Stimulated activated CD8-positive, alpha-beta memory T cell treated with anti-CD3 and anti-CD28 coated beads, Interleukin-12 subunit alpha, Interleukin-12 subunit beta, amount 100 ng/mL, for 4 hours (primary cell): ENCODE measurements around the gene GJD3.

Source experiments
- DNase-seq: peaks from one replicate; pipeline ENCODE4 v3.0.0-alpha.2; 2020; ENCODE audit warnings: low read depth

Gene GJD3

DNA sequence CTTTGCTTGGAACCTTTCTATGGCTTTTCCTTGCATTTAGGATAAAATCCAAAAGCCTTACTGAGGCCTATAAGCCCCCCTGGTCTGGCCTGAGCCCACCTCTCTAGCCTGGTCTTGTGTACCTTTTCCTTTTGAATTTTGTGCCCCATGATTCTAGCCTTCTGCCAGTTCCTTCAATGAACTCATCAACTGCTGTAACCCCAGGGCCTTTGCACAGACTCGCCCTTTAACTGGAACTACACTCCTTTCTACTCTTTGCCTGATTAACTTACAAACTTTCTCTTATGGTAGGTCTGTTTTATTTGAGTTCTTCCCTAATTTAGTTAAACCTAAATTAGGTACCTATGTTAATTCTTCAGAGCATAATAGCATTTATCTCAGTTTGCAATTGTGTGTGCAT is 24.2 kb downstream of the GJD3 start:
- no peak for DNase-seq

DNA sequence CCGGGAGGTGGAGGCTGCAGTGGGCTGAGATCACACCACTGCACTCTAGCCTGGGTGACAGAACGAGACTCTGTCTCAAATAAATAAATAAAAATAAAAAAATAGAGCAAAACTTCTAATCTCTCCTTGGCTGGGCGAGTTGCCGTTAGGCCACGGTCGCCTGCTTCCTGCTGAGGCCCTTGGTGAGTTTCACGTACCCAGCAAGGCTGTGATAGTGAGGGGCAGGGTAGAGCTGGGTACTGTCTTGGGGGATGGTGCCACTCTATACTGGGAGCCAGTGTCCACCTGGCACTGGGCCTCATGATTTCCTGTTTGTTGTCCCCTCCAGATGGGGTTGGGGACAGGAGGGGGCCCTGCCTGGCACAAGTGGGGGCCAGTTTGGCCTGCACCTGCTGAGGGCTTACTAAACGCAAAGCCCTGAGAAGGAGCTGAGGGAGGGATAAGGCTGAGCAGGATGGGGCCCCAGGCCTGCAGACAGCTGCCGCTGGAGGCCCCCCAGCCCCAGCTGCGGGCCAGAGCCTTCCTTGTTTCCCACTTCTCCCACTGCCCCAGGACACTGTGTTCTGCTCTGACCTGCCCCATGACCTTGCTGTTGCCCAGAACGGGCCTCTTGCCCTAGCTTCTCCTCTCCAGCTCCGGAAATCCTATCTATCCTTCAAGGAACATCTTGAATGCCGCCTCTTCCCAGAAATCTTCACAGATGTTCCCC is 25.4 kb downstream of the GJD3 start:
- no peak for DNase-seq

DNA sequence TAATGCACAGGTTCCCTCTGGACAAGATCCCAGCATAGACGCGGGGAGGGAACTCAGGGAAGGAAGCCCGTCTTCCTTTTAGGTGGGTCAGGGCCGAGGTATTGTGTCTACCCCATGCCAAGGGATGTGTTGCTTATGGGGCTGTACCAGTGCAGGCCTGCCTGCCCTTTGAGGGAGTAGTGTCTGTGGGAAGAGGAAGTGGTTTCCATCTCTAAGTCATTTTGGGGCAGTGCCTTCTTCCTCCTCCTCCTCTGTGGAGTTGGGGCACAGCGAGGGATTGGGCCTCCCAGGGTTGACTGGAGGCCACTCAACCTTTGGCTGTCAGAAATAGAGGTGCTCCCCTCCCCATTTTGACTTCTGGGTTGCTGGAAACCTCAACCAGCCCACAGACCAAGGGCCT is 26.5 kb downstream of the GJD3 start:
- no peak for DNase-seq

DNA sequence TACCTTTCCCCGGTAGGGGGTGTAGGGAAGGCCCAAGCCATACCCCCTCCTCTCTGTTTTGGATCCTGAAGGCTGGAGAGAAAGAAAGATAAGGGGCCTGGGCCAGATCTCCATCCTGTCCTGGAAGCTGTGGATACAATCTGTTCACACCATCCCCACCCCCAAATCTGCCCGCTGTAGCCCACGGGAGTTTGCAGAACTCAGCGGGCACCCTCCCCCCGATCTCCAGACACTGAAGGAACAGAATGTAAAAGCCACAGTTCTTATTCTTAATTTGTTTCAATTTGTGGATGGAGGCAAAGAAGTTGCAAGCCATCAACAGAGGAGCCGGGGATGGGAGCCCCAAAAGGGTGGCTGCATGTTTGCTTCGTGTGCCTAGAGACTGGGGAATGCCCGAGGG is 27.2 kb downstream of the GJD3 start:
- no peak for DNase-seq

DNA sequence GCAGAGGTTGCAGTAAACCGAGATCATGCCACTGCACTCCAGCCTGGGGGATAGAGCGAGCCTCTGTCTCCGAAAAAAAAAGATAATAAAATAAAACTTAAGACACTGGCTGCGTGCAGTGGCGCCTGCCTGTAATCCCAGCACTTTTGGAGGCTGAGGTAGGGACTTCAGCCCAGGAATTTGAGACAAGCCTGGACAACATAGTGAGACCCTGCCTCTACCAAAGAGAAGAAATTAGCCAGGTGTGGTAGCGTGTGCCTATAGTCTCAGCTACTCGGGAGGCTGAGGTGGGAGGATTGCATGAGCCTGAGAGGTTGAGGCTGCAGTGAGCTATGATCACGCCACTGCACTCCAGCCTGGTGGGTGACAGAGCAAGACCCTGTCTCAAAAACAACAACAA is 28.9 kb downstream of the GJD3 start:
- DNase-seq: no peak

DNA sequence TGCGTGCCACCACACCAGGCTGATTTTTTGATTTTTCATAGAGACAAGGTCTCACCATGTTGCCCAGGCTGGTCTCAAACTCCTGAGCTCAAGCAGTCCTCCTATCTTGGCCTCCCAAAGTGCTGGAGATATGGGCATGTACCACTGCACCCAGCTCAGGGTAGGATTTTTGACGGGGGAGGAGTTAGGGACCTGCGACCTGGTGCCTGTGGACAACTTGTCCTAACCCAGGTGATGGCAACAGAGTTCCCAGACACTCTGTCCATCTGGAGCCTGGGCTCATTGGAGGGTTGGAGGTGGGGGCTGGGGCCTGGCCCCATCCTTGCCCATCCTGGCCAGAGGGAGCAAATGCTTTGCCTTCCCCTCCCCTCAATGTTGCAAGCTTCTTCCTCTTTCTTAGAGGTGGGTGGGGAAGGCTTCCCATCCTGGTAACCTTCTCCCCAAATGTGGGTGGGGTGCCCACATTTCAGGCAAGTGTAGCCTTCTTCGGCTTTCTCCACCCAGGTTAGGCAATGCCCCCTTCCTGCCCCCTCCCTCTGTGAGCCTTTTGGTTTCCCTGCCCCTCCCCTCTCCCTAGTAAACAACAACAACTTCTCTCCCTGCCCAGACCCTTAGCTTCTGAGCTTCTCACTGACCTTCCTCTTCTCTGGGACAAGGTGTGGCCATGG is 30.6 kb downstream of the GJD3 start:
- no peak for DNase-seq

DNA sequence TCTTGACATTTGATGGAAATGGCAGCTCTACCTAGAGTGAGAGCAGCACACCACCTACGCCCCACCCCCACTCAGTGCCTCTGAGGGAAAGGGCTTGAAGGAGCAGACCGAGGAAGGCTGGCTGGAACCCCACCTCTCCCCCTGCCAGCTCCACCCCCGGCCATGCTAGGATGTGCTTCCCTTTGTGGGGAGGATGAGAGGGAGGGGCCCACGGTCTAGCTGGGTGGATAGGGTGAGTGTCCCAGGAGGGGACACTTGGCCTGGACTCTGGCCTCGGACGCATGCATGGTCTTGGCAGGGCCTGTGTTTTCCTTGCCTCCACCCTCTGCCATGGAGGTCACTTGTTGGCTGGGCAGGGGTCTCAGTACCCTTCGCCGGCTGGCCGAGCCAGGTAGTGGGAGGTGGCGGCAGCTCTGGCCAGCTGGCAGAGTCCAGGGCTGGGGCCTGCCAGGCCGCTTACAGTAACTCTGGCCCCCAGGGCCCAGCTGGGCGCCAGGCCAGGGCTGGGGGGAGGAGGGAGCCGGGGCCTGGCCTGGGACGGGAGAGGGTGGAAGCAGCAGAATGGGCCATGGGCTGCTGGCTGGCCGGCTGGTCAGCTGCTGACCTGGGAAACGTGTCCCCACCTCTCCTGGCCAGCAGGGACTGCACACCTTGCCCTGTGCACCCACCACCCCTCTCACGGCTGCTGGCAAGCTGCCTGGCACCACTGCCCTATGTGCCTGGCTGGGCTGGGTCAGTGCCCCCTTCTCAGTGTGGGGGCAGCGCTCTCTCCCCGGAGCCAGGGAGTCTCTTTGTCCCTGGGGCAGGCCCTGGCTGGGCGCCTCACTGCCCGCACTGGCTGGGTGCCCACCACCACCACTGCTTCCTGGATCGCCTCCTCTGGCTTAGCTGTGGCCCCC is 32.5 kb downstream of the GJD3 start:
- no peak for DNase-seq

DNA sequence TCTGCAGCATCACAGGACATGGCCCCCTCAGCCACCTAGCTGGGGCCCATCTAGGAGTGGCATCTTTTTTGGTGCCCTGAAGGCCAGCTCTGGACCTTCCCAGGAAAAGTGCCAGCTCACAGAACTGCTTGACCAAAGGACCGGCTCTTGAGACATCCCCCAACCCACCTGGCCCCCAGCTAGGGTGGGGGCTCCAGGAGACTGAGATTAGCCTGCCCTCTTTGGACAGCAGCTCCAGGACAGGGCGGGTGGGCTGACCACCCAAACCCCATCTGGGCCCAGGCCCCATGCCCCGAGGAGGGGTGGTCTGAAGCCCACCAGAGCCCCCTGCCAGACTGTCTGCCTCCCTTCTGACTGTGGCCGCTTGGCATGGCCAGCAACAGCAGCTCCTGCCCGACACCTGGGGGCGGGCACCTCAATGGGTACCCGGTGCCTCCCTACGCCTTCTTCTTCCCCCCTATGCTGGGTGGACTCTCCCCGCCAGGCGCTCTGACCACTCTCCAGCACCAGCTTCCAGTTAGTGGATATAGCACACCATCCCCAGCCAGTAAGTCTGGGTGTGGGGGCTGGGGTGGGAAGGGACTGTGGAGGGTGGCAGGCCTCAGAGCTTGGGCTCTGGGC is 33.6 kb downstream of the GJD3 start:
- no peak for DNase-seq

DNA sequence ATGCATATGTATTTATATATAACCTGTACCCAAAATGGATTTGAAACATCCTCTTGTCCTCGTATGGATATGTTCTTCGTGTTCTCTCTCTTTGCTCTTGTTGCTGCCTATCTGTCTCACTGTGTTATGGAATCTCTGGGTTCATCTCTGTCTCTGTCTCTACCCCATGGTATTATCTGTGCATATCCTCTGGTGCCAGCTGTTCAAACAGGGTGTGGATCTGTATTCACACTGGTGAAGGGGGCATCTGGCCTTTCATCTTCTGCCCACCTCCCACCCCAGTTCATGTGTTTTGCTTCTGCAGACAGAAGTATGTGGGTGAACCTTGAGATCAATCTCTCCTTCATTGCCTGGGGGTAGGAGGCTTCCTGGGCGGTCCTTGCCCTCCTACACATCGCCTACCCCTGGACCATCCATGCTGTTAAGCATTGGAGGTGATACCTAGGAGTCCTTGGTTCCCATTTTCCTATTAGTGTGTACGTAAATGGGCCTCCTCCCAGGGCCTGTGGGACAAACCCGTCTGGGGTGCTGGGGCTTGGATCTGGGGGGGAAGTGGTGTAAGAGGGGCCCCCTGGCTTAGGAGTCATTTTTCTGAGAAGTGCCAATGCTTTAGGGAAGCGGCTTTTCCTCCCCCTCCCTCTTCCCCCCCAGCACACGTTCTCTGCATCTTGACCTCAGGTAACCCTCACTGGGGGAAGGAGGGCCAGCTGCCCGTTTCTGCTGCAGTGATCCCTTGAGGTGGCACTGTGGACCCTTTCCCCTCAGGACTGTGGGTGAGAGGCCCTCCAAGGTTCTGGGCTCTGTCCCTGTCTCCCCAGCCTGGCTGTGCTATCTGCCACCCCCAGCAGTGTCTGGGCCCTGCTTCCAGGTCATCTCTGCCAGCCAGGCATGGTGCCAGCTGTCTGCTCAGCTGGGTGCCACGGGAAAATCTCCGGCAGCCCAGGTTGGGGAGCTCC is 34.4 kb downstream of the GJD3 start:
- DNase-seq: no peak

DNA sequence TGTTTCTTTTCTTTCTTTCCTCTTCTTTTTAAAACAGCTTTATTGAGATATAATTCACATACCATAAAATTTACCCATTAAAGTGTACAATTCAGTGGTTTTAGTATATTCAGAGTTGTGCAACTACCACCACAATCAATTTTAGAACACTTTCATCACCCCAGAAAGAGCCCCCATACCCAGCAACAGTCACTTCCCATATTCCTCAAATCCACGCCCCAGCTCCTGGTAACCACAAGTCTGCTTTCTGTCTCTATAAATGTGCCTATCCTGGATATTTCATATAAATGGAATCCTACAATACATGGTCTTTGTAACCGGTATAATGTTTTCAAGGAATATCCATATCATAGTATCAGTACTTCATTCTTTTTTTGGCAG is 36.2 kb downstream of the GJD3 start:
- no peak for DNase-seq

DNA sequence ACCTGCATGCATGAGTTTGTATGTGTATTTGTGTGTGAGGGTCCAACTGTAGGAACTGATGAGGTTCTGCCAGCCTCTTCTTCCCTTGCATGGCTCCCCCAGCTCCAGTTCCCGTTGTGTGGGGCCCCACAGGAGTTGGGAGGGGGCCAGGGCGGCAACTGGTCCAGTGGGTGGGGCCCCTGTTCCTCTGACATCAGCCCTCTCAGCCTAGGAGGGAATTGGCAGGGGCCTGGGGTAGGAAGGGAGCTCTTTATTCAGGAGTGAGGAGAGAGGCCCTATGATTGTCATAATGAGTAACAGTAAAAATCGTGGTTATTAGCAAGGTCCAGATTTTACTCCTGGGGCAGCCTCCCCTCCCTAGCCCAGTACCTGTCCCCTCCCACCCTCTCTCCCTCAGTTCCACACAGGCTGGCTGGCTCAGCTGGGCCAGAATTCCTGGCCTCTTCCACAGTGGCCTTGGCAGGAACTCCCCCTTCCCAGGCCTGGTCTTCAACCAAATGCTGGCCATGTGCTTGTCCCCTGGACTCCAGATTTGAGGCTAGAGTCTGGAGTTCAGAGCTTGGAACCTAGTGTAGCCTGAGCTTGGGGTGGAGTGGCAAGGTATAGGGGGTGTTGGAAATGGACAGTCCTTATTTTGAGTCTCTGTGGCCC is 36.7 kb downstream of the GJD3 start:
- DNase-seq: no peak

DNA sequence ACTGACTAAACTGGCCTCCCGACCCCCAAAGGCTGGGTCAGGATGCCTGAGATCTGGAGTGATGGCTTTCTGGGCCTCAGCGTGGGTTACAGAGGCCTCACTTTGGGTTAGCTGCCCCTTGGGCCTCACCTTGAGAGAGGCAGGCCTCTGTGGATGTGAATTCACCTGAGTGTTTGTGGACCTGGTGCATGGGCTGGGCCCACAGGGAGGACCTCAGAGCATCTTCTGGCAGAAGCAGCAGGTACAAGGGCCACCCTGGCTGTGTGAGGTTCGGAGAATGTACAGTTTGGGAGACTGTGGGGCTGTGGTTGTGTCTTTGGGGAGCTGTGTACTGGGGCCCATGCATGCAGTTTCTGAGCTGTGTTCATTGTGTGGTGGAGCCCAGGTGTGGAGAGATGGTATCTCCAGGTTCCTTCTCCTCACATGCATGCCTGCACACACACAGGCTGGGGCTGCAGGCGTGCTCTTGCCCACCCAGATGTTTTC is 37.2 kb downstream of the GJD3 start:
- DNase-seq: no peak

DNA sequence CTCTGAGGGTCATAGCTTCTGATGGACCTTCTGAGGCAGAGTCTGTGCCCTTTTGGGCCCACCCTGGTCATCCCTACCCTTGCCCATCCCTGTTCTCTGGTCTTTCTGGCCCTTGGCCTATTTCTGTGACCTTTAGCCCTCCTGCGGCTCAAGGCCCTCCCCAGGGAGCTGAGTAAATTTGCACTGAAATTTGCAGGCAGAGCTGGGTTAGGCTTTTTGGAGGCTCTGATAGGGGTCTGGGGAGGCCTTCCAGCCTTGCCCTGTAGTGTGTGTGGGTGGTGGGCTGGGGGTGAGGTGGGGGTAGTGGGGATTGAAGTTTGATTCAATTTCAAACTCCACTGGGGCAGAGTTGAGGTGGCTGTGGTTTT is 37.7 kb downstream of the GJD3 start:
- no peak for DNase-seq

DNA sequence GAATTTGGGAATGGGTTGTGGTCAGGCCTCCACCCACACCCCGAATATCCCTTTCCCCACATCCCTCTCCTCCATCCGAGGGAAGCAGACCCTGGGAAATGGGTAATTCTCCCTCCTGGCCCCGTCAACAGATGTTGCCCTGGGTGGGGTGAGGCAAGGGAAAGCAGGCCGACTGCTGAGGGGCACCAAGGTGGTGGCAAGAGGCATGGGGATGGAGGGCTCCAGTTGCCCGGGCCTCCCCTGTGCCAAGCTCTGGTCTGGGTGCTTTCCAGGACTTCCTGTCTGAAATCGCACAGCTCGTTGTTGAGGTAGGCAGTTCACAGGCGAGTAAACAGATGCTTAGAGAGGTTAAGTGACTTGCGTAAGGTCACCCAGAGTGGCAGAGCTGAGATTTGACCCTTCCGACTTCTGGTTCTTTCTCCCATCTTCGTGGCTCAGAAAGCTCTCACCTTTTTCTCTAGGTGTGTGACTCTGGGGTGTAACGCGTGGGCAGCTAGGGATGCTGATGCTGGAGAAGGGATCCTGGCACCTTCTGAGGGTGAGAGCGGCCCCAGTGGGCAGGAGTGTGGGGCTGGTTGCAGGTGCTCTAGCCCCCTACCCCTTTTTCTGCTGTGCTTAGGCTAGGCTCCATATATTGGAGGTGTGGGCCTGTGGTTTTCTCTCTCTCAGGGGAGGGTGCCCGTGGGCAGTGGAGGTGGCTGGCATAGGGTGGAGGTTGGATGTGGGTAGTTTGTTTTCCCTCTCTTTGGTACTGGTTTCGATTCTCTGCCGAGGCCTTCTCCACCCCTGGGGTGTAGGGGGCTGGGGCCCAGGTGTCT is 38.3 kb downstream of the GJD3 start:
- no peak for DNase-seq

DNA sequence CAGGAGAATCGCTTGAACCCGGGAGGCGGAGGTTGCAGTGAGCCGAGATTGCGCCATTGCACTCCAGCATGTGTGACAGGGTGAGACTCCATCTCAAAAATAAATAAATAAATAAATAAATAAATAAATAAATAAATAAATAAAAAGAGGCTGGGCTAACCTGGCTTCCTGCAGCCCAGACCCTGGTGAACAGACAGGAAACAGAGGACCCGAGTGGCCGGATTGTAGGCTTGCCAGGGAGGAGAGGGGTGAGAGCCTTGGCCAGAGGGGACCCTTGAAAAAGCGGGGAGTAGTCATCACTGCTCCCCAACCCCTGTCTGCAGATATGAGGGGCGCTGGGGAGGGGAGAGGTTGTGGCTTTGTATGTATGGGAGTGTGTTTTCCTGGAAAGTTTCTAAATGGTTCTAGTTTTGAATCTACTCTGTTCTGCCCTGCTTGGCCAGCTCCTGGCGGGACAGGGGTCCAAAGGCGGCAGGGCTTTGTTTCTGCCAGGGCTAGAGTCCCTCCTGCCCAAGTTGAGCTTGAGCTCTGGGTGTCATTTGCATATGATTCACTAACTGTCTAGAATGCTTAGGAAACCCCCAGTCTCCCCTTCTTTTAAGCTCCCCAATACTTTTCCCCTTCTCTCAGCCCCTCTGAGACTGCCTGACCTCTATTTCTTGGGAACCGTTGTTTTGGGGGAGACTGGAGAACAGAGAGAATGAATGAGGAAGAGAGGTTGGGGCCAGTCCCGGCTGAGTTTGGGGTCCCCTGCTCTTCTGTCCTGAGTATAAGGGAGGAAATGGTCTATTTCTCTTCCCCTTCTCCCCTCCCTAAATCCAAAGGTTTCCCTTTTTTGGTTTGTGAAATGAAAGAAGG is 39.2 kb downstream of the GJD3 start:
- no peak for DNase-seq

DNA sequence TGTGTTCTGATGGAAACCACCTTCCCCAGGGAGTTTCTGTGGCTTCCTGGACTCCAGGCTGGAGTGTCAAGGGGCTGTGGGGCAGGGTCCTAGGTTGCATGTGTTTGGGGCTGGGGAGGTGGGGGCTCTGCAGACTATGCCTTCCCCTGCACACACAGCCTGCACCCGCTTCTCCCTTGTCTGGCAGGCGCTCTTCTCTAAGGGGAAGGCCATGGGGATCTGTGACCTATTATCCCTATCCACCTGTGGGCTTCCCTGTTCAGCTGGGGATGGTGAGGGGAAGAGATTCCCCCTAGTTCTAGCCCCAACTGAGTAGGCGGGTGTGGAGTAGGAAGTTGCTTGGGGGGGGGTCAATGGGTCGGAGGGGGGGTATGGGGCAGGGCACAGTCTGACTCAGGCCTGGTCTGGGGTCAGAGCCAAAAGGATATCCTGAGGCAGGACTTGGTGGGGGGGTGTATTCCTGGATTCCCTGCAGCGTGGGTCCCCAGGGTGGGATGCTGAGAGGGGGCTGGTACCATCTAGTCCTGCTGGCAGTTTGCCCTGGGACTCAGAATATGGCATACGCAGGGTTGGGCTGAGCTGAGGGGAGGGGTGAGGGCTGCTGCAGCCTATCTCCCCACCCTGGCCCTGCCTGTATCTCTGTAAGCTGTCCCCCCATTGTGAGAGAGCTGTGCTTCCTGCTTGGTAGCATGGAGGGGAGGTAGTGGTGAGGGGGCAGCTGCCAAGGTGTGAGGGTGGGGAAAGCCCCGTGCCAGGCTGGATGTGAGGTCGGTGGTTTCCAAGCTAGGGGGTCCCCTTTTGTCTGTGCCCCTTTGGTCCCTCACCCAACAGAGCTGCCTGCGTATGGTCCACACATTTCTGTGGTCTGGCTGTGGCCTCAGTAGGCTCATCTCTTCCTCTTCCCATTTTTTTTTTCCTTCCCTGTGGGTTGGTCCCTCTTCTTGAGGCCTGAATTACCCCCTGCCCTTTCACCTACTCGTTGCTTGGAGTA is 40.9 kb downstream of the GJD3 start:
- DNase-seq: peak; percentile 70
